Measurements from ENCODE around the gene COL4A1. TPM values are rescaled to one million over a fixed set of nuclear protein-coding genes. Genes with fewer than 3 reads are reported as not detected.

COL4A1 gene
- total RNA-seq (100 to 1,000 TPM in 7 of 10 donors, 10 to 100 TPM in 3; 96.3 to 342 (median 147) TPM), polyA plus RNA-seq (100 to 1,000 TPM in 1 of 2 donors, 10 to 100 TPM in 1; 83.3 to 234 TPM)
- long read RNA-seq, donor 1, full-length matches to known transcripts = 42 of 141 reads
- long read RNA-seq, donor 1, partial matches to known transcripts = 80 of 141 reads
- long read RNA-seq, donor 1, other reads (novel, unspliced or antisense) = 19 of 141 reads
- long read RNA-seq, donor 2, full-length matches to known transcripts = 45 of 153 reads
- long read RNA-seq, donor 2, partial matches to known transcripts = 84 of 153 reads
- long read RNA-seq, donor 2, other reads (novel, unspliced or antisense) = 24 of 153 reads
- long read RNA-seq, donor 3, full-length matches to known transcripts = 28 of 341 reads
- long read RNA-seq, donor 3, partial matches to known transcripts = 290 of 341 reads
- long read RNA-seq, donor 3, other reads (novel, unspliced or antisense) = 23 of 341 reads

GRCh38 chr13:110306960-110307766, at the start of gene COL4A1, which contains the start of gene COL4A2:
Gene COL4A1 (minus strand): TSS chr13:110307157. CDS start chr13:110307027, 130 bp downstream.
Gene COL4A2 (plus strand): TSS chr13:110307284. CDS start chr13:110307904, 620 bp downstream.
- peak in 2 of 9 donors; percentile 5 to 7 for TF ChIP-seq CTCF (IDR thresholded peaks at IDR 0.05)
- H3K27ac ChIP-seq = peak within 1 kb of the TSS; percentile 95 to 99 (median 97)
- peak; percentile 69 to 88 (median 82) for ATAC-seq
- WGBS, 2 donors = 0% methylated on average over 83 to 93 of the region's 96 CpGs
- peak; percentile 81 to 86 for DNase-seq
- peaks cover 30 to 75% (median 66%) of the 10 kb centered on the region in 9 donors for H3K4me1 ChIP-seq
- peaks cover 0 to 86% (median 0%) of the 10 kb centered on the region in 7 donors for H3K27me3 ChIP-seq
- H3K36me3 ChIP-seq = peaks cover 0 to 30% (median 0%) of the 10 kb centered on the region in 9 donors
- peak within 1 kb of the TSS; percentile 81 to 98 (median 96) for H3K4me3 ChIP-seq
- intact Hi-C loops (cut with DNase I) = loop anchor here in 9 of 10 donors (1.0 to 10.0 kb wide), 13 partner anchors 32 to 405 kb away; partner anchors contain the start of gene ING1 (in 1 of the 9)
- H3K9me3 ChIP-seq = no peaks in the 10 kb centered on the region

- DNase-seq (no peak), ATAC-seq (no peak)
- Histone ChIP-seq H3K4me1 (peaks cover 8 to 60% (median 42%) of the 10 kb centered on the region in 9 donors), H3K27ac (no peak overlapping the region), H3K4me3 (no peak overlapping the region), H3K27me3 (no peaks in the 10 kb centered on the region), H3K9me3 (no peaks in the 10 kb centered on the region), H3K36me3 (peaks cover 0 to 35% (median 14%) of the 10 kb centered on the region in 9 donors)
- no peak for TF ChIP-seq CTCF (IDR thresholded peaks at IDR 0.05)
- intact Hi-C loops (cut with DNase I) = no loop called here
- WGBS, 2 donors = 63 to 66% methylated on average over 12 of the region's 12 CpGs
Measured at GRCh38 chr13:110356362-110356761, 49.4 kb upstream of the COL4A1 start.

- DNase-seq = no peak
- intact Hi-C loops (cut with DNase I) = no loop called here
- H3K27ac ChIP-seq = peak overlapping the region in 1 of 10 donors; percentile 17
Measured at GRCh38 chr13:110354715-110355473, 47.9 kb upstream of the COL4A1 start.

More at GRCh38 chr13:110354715-110355473, 47.9 kb upstream of the COL4A1 start:
- peaks cover 3 to 60% (median 38%) of the 10 kb centered on the region in 9 donors for H3K4me1 ChIP-seq
- ATAC-seq = no peak
- WGBS, 2 donors = 60 to 74% methylated on average over 5 of the region's 5 CpGs
- peak in 1 of 9 donors; percentile 10 for TF ChIP-seq CTCF (IDR thresholded peaks at IDR 0.05)
- H3K4me3 ChIP-seq = no peak overlapping the region
- peaks cover 0 to 36% (median 14%) of the 10 kb centered on the region in 9 donors for H3K36me3 ChIP-seq
- no peaks in the 10 kb centered on the region for H3K27me3 ChIP-seq
- no peaks in the 10 kb centered on the region for H3K9me3 ChIP-seq
